ENCODE data around the gene UTP20.
"Not testable (repeated sequence)": the region's sequence is repeated elsewhere in the genome, so short reads cannot be mapped to it uniquely, and the experiment has no call there.

UTP20 gene

DNA sequence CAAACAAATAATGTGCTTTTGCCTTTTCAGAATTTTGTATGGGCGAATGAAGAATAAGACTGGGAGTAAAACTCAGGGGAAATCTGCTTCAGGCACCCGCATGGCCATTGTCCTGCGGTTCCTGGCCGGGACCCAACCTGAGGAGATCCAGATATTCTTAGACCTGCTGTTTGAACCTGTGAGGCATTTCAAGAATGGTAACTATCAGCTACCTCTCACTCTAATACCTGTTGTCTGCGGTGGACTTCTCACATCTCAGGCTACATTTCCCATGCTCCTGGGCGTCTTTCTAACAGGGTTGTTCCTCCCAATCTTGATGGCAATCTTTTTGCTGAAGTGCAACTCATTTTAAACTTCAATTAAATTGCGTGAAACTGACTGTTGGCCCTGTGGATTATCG lies 47.1 kb downstream of the UTP20 start:
- no peak for DNase-seq (ENCODE audit: low read depth)

GRCh38 chr12:101327546-101327945 lies 47.6 kb downstream of the UTP20 start:
- no peak for DNase-seq (ENCODE audit: low read depth)

DNA sequence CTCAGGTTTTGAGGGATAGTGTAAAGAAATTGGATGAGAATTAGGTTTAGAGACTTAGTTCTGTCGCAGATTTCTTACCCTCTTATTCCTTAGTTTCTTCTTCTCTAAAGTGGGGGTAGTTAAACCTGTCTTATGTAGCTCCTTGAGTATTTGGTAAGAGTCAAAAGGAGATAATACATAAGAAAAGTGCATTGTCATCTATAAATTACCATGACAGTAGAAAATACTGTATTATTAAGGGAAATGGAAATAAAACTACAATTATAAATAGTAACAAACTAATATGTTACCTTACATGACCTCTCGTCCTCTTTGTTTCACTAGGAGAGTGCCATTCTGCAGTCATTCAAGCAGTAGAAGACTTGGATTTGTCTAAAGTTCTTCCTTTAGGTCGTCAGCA lies 49.0 kb downstream of the UTP20 start:
- DNase-seq (ENCODE audit: low read depth): no peak

GRCh38 chr12:101330631-101331030 lies 50.7 kb downstream of the UTP20 start:
- DNase-seq (ENCODE audit: low read depth): no peak

GRCh38 chr12:101336437-101336836 lies 56.5 kb downstream of the UTP20 start:
- DNase-seq (ENCODE audit: low read depth): no peak

DNA sequence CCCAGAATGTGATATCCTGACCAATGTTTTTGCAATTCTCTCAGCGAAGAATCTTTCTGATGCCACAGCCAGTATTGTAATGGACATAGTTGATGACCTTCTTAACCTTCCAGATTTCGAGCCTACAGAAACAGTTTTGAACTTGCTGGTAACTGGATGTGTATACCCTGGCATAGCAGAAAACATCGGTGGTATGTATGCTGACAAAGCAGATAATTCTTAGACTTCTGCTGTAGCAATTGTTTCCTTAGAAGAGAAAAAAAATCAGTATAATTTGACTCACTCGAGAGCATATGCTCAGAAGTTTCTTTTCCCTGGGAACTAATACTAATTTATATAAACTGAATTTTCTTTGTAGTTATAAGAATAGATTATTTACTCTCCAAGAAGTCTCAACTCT lies 58.2 kb downstream of the UTP20 start:
- no peak for DNase-seq (ENCODE audit: low read depth)

GRCh38 chr12:101343893-101344292 lies 64.0 kb downstream of the UTP20 start:
- no peak for DNase-seq (ENCODE audit: low read depth)

GRCh38 chr12:101351682-101352081 lies 71.8 kb downstream of the UTP20 start:
- DNase-seq (ENCODE audit: low read depth): no peak

GRCh38 chr12:101356794-101357193 lies 76.9 kb downstream of the UTP20 start:
- no peak for DNase-seq (ENCODE audit: low read depth)

GRCh38 chr12:101361455-101361854 lies 81.5 kb downstream of the UTP20 start:
- DNase-seq (ENCODE audit: low read depth): no peak

GRCh38 chr12:101368016-101368415 lies 88.1 kb downstream of the UTP20 start:
- no peak for DNase-seq (ENCODE audit: low read depth)

GRCh38 chr12:101372431-101372830 lies 92.5 kb downstream of the UTP20 start:
- no peak for DNase-seq (ENCODE audit: low read depth)

GRCh38 chr12:101375573-101375972 lies 95.7 kb downstream of the UTP20 start:
- DNase-seq (ENCODE audit: low read depth): no peak

- DNase-seq (ENCODE audit: low read depth): no peak
Observed at GRCh38 chr12:101379149-101379548, 99.2 kb downstream of the UTP20 start.

DNA sequence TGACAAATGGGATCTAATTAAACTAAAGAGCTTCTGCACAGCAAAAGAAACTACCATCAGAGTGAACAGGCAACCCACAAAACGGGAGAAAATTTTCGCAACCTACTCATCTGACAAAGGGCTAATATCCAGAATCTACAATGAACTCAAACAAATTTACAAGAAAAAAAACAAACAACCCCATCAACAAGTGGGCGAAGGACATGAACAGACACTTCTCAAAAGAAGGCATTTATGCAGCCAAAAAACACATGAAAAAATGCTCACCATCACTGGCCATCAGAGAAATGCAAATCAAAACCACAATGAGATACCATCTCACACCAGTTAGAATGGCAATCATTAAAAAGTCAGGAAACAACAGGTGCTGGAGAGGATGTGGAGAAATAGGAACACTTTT lies 111.3 kb downstream of the UTP20 start:
- not testable (repeated sequence) for DNase-seq (ENCODE audit: low read depth)

GRCh38 chr12:101407049-101407435 lies 127.1 kb downstream of the UTP20 start:
- no peak for DNase-seq (ENCODE audit: low read depth)

DNA sequence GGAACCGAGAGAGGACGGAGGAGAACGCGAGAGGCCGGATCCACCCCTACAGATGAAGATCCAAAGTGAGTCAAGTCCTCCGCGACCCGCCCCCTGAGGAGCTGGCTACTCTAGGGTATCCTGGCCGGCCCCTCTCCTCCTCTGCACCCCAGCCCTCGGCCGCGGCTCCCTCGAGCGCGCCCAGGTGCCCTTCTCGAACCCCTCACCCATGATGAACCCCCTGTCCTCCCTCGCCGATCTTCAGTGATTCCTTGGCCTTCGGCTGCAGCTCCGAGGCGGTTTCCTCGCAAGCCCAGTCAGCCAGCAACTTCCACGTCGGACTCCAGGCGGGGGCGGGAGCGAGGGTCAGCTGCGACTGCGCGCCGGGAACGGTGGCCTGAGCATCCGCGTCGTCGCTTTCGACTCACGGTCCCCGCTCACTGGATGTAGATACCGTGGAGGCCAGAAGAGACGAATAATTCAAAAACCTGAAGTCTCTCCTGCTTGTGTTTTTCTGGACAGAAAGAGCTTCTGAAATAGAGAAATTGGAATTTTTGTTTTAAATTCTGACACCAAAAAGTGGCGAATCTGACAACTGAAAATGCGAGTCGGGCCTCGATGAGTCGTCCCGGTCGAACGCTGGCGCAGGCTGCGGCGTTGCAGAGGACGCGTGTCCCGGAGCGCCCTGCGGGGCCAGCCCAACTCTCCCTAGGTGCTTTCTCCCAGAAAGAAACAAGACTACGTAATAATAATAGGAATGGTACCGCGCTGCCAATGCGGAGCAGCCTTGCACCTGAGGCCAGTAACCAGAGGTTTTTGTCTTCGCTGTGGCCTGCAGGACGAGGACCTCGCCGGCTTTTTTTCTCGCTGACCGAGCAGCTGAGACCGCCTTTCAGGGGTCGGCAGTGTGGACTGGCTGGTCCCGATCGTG lies 127.8 kb downstream of the UTP20 start, which contains the start of gene ARL1:
Gene ARL1 (minus strand): TSS at position 337 of the 910 bp plus-strand sequence. CDS start 127 bp downstream, at position 210.
- peak; percentile 87 for DNase-seq (ENCODE audit: low read depth)

DNA sequence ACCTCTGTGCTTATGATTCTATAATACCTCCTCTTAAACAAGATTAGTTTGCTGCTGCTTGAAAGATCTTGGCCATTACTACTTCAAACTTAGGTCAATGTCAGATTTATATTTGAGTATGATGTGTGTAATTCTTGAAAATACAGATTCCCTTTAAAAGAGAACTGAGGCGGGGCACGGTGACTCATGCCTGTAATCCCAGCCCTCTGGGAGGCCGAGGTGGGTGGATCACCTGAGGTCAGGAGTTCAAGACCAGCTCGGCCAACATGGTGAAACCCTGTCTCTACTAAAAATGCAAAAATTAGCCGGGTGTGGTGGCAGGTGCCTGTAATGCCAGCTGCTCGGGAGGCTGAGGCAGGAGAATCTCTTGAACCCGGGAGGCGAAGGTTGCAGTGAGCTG lies 130.3 kb downstream of the UTP20 start:
- not testable (repeated sequence) for DNase-seq (ENCODE audit: low read depth)

- DNase-seq (ENCODE audit: low read depth): peak; percentile 63
Observed at GRCh38 chr12:101414533-101415119, 134.7 kb downstream of the UTP20 start.

DNA sequence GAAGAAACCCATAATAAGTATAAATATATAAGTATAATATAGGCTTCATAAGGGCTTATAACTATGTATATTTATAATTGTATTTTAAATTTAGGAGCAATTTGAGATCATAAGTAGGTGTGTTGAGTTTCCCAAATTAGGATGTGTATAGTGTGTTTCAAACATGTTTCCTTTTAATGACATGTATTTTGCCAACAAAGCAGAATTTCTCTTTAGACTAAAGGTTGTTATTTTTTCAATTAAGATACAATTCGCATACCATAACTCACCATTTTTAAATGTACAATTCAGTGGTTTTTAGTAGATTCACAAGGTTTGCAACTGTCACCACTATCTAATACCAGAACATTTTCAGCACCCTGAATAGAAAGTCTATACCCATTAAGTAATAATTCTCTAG lies 135.3 kb downstream of the UTP20 start:
- no peak for DNase-seq (ENCODE audit: low read depth)

- DNase-seq (ENCODE audit: low read depth): not testable (repeated sequence)
Observed at GRCh38 chr12:101422066-101422465, 142.2 kb downstream of the UTP20 start.

DNA sequence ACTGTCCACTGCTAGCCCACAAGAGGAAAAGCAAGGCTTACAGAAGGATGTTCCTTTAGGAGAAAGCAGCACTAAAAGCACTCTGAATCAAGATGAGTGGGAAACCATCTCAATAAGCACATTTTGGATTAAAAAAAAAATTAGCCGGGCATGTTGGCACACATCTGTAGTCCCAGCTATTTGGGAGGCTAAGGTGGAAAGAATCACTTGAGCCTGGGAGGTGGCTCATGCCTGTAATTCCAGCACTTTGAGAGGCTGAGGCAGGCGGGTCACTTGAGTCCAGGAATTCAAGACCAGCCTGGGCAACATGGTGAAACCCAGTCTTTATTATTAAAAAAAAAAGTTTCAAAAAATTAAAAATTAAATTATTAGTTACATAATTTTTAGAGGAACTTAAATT lies 144.7 kb downstream of the UTP20 start:
- no peak for DNase-seq (ENCODE audit: low read depth)

DNA sequence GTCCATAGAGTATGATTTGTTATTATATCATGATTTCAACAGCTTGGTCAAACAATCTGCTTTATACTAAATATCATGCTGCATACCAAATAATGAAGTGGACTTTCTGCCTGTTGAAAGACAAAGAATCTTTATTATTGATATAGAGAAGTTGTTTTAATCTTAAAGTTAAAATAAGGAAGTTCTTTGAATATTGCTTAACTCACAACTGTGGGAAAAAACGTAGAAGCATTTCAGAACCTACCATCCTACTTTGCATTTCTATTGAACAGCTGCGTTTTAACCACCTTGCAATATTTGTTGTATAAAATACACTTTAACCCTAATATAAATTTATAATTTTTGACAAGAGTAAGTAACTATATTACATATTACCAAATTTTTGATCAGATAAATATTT lies 150.6 kb downstream of the UTP20 start:
- DNase-seq (ENCODE audit: low read depth): no peak
